ENCODE results near the gene PDIA5.

DNA sequence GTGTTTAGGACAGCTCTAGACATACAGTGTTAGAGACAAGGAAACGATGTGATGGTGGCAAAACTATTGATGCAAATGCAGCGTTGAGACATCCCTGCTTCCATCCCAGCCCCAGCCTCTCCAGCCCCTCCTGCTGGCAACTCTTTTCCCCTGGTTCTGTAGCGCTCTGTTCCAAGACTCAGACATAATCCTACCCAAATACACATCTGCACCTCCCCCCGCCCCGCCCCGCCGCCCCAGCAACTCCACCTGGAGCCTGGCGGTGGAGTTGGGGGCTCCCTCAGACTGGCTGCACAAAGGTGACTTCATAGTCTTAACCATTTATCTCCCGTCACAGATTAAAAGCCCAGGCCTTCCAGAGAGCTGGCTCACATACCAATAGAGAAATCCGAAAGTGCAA, 127.7 kb downstream of the PDIA5 start:
- no peak for TF ChIP-seq CTCF (IDR thresholded peaks at IDR 0.05; ENCODE audit: low read length)
- TF ChIP-seq EZH2 (IDR thresholded peaks at IDR 0.05; ENCODE audit: borderline replicate concordance, low read length): no peak
